Activated CD8-positive, alpha-beta T cell treated with anti-CD3 and anti-CD28 coated beads for 36 hours (primary cell): Measurements from ENCODE around the gene MMD. TPM values are rescaled to one million over a fixed set of nuclear protein-coding genes. Genes with fewer than 3 reads are reported as not detected.

Experiments used
- ATAC-seq: fragments of 200-7000 bp; cut with Tn5 transposase; one replicate; pipeline ENCODE4 v1.10.0; 2021; ENCODE audit warnings: mild to moderate bottlenecking, moderate library complexity
- CTCF ChIA-PET: fragments of 350-600 bp; sonication (Branson Sonifier 250); formaldehyde crosslinking; loops from one replicate; lab custom pipeline; 2021; ENCODE audit warnings: antibody characterized with exemption; lab: Charles Lee
- POLR2A ChIA-PET: fragments of 350-600 bp; sonication (Branson Sonifier 250); formaldehyde crosslinking; loops from one replicate; lab custom pipeline; 2021; ENCODE audit warnings: antibody characterized with exemption; lab: Charles Lee
- DNase-seq: peaks from one replicate; pipeline ENCODE4 v3.0.0-alpha.2; 2020
- H3K27ac Mint-ChIP-seq: one replicate; pipeline ENCODE4 v1.8.0; 2021; ENCODE audit warnings: mild to moderate bottlenecking, mixed read lengths
- H3K27me3 Mint-ChIP-seq: one replicate; pipeline ENCODE4 v1.8.0; 2021; ENCODE audit warnings: mixed read lengths
- H3K36me3 Mint-ChIP-seq: one replicate; pipeline ENCODE4 v1.8.0; 2021; ENCODE audit warnings: low read depth, mixed read lengths
- H3K4me1 Mint-ChIP-seq: one replicate; pipeline ENCODE4 v1.8.0; 2021; ENCODE audit warnings: low read depth, mixed read lengths
- H3K4me3 Mint-ChIP-seq: one replicate; pipeline ENCODE4 v1.8.0; 2021; ENCODE audit warnings: mild to moderate bottlenecking, moderate library complexity, mixed read lengths
- H3K9me3 Mint-ChIP-seq: one replicate; pipeline ENCODE4 v1.8.0; 2021; ENCODE audit warnings: mixed read lengths
- CTCF ChIP-seq: fragments of 200-600 bp; IDR thresholded peaks from one replicate; pipeline ENCODE4 v1.8.0; 2022; ENCODE audit warnings: antibody characterized with exemption, mild to moderate bottlenecking
- intact Hi-C: fragments of 100-400 bp; cut with micrococcal nuclease; formaldehyde crosslinking; loops from one replicate; pipeline ENCODE4 v1.10.0; 2022
- total RNA-seq, 2 experiments: library from RNA; stranded (reverse); gene quantifications; one replicate each; pipeline ENCODE4 v1.2.3, GENCODE V29; 2021

MMD gene
- total RNA-seq, 2 experiments from 2014 or later = 27.0 to 39.3 TPM

DNA sequence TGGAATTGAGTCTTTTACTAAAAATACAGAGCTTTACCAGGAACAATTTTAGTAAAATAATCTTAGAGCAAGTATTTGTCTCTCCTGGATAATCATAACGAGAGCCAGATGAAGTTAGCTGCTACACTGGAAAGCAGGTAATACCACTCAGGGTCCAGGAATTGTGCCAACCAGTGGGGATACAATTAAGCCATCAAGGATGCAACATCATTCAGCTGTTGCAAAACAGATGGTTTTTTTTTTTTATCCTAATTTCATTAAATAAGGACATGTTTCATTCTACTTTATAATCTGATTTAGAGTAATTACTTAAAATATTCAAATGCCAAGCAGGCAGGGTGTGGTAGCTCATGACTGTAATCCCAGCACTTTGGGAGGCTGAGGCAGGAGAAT is 10.2 kb downstream of the MMD start:
- Mint-ChIP-seq H3K4me1 (peaks cover 20% of the 10 kb centered on the region), H3K27ac (no peak overlapping the region), H3K4me3 (no peak overlapping the region), H3K27me3 (no peaks in the 10 kb centered on the region), H3K36me3 (peaks cover 66% of the 10 kb centered on the region), H3K9me3 (no peaks in the 10 kb centered on the region)
- ChIA-PET CTCF (interaction anchor here (1.1 kb wide), 1 partner anchor 103 kb away, joined by 3 read pairs; no protein-coding TSS in a partner anchor), POLR2A (interaction anchor here (0.9 kb wide), 1 partner anchor 9 kb away, joined by 3 read pairs; no protein-coding TSS in a partner anchor)
- no peak for TF ChIP-seq CTCF
- intact Hi-C loops = loop anchor here (10.0 kb wide), 1 partner anchor 103 kb away; the partner anchor contains the start of gene SMIM36
- no peak for ATAC-seq
- DNase-seq = no peak

- Mint-ChIP-seq H3K9me3 (no peaks in the 10 kb centered on the region), H3K36me3 (peaks cover 67% of the 10 kb centered on the region), H3K27ac (no peak overlapping the region), H3K4me1 (peaks cover 18% of the 10 kb centered on the region), H3K27me3 (no peaks in the 10 kb centered on the region), H3K4me3 (no peak overlapping the region)
- DNase-seq (no peak), ATAC-seq (no peak)
- ChIA-PET POLR2A (no interaction called here), CTCF (interaction anchor here (1.1 to 1.2 kb wide), 3 partner anchors 54 to 104 kb away, joined by 3 to 4 read pairs (median 3); no protein-coding TSS in a partner anchor)
- intact Hi-C loops = loop anchor here (10.0 kb wide), 1 partner anchor 104 kb away; the partner anchor contains the start of gene SMIM36
- TF ChIP-seq CTCF = no peak
Measured at GRCh38 chr17:55410722-55411462, 10.7 kb downstream of the MMD start.

DNA sequence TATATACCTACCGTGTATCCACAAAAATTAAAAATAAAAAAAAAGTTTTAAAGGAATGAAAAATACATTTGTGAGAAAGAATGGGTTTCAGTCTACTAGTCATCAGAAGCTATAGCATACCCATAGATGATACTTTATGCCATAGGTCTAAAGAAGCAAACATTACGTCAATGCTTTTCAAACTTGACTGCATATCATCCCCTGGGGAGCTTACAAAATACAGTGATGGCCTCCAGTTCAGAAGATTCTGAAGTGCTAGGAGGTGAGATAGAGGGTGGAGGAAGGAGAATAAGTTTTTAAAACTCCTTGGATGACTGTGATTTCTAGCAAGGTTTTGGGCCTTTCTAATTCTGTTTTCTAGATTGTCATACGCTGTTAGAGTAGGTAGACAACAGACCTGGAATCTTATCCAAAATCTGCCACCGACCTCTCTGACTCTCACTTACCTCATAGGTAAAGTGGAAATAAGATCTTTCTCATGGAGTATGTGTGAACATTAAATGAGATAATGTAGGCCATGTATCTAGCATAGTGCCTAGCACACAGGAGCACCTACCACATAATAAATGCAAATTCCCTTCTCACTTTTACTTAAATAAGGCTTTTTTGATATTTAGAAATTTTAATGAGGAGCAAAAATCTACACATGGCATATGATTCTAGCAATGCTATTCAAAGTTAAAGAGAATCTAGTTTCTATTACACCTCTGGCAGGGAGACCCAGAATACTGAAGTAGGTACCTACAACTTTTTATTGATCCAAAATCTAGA is 12.4 kb downstream of the MMD start:
- Mint-ChIP-seq H3K4me1 (peaks cover 6% of the 10 kb centered on the region), H3K27me3 (no peaks in the 10 kb centered on the region), H3K27ac (no peak overlapping the region), H3K36me3 (peaks cover 64% of the 10 kb centered on the region), H3K4me3 (no peak overlapping the region), H3K9me3 (no peaks in the 10 kb centered on the region)
- CTCF ChIA-PET = no interaction called here
- intact Hi-C loops = no loop called here
- no peak for TF ChIP-seq CTCF
- ATAC-seq (no peak), DNase-seq (no peak)
- POLR2A ChIA-PET = interaction anchor here (0.7 kb wide), 1 partner anchor 12 kb away, joined by 3 read pairs; no protein-coding TSS in a partner anchor

GRCh38 chr17:55407641-55408566 is 13.7 kb downstream of the MMD start:
- ChIA-PET CTCF (interaction anchor here (0.8 kb wide), 1 partner anchor 106 kb away, joined by 4 read pairs; no protein-coding TSS in a partner anchor), POLR2A (no interaction called here)
- no peak for TF ChIP-seq CTCF
- no peaks in the 10 kb centered on the region for H3K4me1 Mint-ChIP-seq
- no peak overlapping the region for H3K4me3 Mint-ChIP-seq
- peaks cover 59% of the 10 kb centered on the region for H3K36me3 Mint-ChIP-seq
- no peaks in the 10 kb centered on the region for H3K9me3 Mint-ChIP-seq
- no peak overlapping the region for H3K27ac Mint-ChIP-seq
- DNase-seq (no peak), ATAC-seq (no peak)
- intact Hi-C loops = no loop called here
- no peaks in the 10 kb centered on the region for H3K27me3 Mint-ChIP-seq
